ENCODE measurements around the gene DOCK10.

DNA sequence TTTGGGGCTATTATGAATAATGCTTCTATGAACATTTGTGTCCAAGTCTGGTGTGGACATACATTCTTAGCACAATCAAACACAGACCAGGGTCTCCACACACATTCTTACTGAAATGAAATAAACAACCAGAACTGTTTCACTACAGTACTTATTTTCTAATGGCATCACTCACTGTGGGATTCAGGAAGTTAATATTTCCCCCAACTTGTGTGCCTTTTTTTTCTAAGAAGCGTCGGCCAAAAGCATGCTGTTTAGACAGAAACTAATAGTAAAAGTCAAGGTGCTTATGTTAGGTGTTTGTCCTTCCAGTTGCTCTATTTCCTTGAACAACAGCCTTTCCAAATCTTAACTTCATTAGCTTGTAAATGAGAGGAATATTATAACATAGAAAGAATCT, 117.6 kb downstream of the DOCK10 start:
- TF ChIP-seq EZH2 (IDR thresholded peaks at IDR 0.05; ENCODE audit: low read depth), result no peak
- TF ChIP-seq, protein P1, sequence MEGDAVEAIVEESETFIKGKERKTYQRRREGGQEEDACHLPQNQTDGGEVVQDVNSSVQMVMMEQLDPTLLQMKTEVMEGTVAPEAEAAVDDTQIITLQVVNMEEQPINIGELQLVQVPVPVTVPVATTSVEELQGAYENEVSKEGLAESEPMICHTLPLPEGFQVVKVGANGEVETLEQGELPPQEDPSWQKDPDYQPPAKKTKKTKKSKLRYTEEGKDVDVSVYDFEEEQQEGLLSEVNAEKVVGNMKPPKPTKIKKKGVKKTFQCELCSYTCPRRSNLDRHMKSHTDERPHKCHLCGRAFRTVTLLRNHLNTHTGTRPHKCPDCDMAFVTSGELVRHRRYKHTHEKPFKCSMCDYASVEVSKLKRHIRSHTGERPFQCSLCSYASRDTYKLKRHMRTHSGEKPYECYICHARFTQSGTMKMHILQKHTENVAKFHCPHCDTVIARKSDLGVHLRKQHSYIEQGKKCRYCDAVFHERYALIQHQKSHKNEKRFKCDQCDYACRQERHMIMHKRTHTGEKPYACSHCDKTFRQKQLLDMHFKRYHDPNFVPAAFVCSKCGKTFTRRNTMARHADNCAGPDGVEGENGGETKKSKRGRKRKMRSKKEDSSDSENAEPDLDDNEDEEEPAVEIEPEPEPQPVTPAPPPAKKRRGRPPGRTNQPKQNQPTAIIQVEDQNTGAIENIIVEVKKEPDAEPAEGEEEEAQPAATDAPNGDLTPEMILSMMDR (conservative IDR thresholded peaks at IDR 0.05), result no peak

Data from PC-9 (cell line).